GM12878 (cell line): ENCODE measurements around the gene TLX2. TPM values are rescaled to one million over a fixed set of nuclear protein-coding genes. Genes with fewer than 3 reads are reported as not detected.

Source experiments
- BCL11A ChIP-seq: IDR thresholded peaks from 2 replicates; pipeline ENCODE4 v1.6.1; 2011; ENCODE audit warnings: low read depth, low read length
- BHLHE40 ChIP-seq, 2 experiments: fragments of 450-650 bp in 1 of 2; IDR thresholded peaks; 2 replicates each; pipeline ENCODE4 v1.6.1; 2011 to 2017; ENCODE audit warnings: low read depth in 2 of 2, borderline replicate concordance in 1 of 2, improper control_type of control experiment in 1 of 2, low read length in 1 of 2, mild to moderate bottlenecking in 1 of 2
- BRCA1 ChIP-seq: IDR thresholded peaks from 2 replicates; pipeline ENCODE4 v1.6.1; 2011; ENCODE audit warnings: low read depth, low read length, improper control_type of control experiment
- CEBPB ChIP-seq, 2 experiments: fragments of 150-350 bp in 1 of 2; IDR thresholded peaks; 2 replicates each; pipeline ENCODE4 v1.6.1; 2012 to 2014; ENCODE audit warnings: low read depth in 2 of 2, low read length in 2 of 2, borderline replicate concordance in 1 of 2, inconsistent platforms in 1 of 2
- CHD2 ChIP-seq: IDR thresholded peaks from 2 replicates; pipeline ENCODE4 v1.6.1; 2011; ENCODE audit warnings: low read depth, low read length, improper control_type of control experiment, borderline replicate concordance
- FOXM1 ChIP-seq: IDR thresholded peaks from 2 replicates; pipeline ENCODE4 v1.6.1; 2012; ENCODE audit warnings: low read depth, mild to moderate bottlenecking, inconsistent platforms, low read length, moderate library complexity
- GATAD2B ChIP-seq: fragments of 450-650 bp; conservative IDR thresholded peaks from 2 replicates; pipeline ENCODE4 v1.6.1; 2017; ENCODE audit warnings: low read depth, mild to moderate bottlenecking, moderate library complexity
- KDM1A ChIP-seq: fragments of 200-600 bp; sonication (generic); IDR thresholded peaks from 2 replicates; pipeline ENCODE4 v1.6.1; 2016; ENCODE audit warnings: borderline replicate concordance
- NR2C2 ChIP-seq: IDR thresholded peaks from 2 replicates; pipeline ENCODE4 v1.6.1; 2011; ENCODE audit warnings: borderline replicate concordance, low read depth; ENCODE audit not compliant: control insufficient read depth, insufficient read length
- NR2F1 ChIP-seq: fragments of 450-650 bp; conservative IDR thresholded peaks from 2 replicates; pipeline ENCODE4 v1.6.1; 2017; ENCODE audit warnings: mild to moderate bottlenecking
- RB1 ChIP-seq: fragments of 450-650 bp; formaldehyde crosslinking; IDR thresholded peaks from 2 replicates; pipeline ENCODE4 v1.6.1; 2017; ENCODE audit warnings: mild to moderate bottlenecking, borderline replicate concordance
- RELA ChIP-seq: fragments of 450-650 bp; IDR thresholded peaks from 2 replicates; pipeline ENCODE4 v1.8.0; 2014; ENCODE audit warnings: borderline replicate concordance; ENCODE audit not compliant: partially characterized antibody
- SP1 ChIP-seq: IDR thresholded peaks from one replicate; pipeline ENCODE4 v1.6.1; 2011; ENCODE audit warnings: low read depth, low read length
- STAT3 ChIP-seq: IDR thresholded peaks from 2 replicates; pipeline ENCODE4 v1.6.1; 2011; ENCODE audit warnings: low read depth, low read length, improper control_type of control experiment
- SUPT20H ChIP-seq: IDR thresholded peaks from 2 replicates; pipeline ENCODE4 v1.6.1; 2011; ENCODE audit warnings: low read depth, mild to moderate bottlenecking, low read length, moderate library complexity, borderline replicate concordance; ENCODE audit not compliant: control insufficient read depth
- ZNF207 ChIP-seq: fragments of 450-650 bp; IDR thresholded peaks from 2 replicates; pipeline ENCODE4 v1.6.1; 2014; ENCODE audit warnings: antibody characterized with exemption, mild to moderate bottlenecking, borderline replicate concordance
- polyA plus RNA-seq, 11 experiments: library from polyadenylated mRNA; depleted of rRNA in 4 of 11; unstranded in 6 of 11; stranded (reverse) in 5 of 11; fragments of >200 nt; fragmentation: Nextera tagmentation in 4 of 11; fragmentation: Illumina TruSeq in 1 of 11; extraction: Ambion mirVana in 4 of 11; extraction: Trizol in 1 of 11; gene quantifications; 1 replicate in 1 of 11; 2 replicates in 10 of 11; pipeline versions ENCODE4 v1.2.1 to v1.2.3, GENCODE V29; 2011 to 2016; ENCODE audit warnings: inconsistent platforms in 2 of 11, missing spikeins in 2 of 11, low read depth in 1 of 11
- total RNA-seq, 4 experiments: library from RNA; depleted of rRNA in 3 of 4; stranded (reverse); fragments of >200 nt in 3 of 4; fragmentation: Illumina TruSeq in 1 of 4; extraction: Trizol in 1 of 4; gene quantifications; 2 replicates each; pipeline versions ENCODE4 v1.2.1 to v1.2.3, GENCODE V29; 2013 to 2021
- TF ChIP-seq, protein P1 (sequence below): fragments of 450-650 bp; conservative IDR thresholded peaks from 2 replicates; pipeline ENCODE4 v1.6.1; 2017; ENCODE audit warnings: mild to moderate bottlenecking, moderate library complexity
- TF ChIP-seq, protein P2 (sequence below): fragments of 450-650 bp; IDR thresholded peaks from 2 replicates; pipeline ENCODE4 v1.6.1; 2016; ENCODE audit warnings: mild to moderate bottlenecking
- TF ChIP-seq, protein P3 (sequence below): fragments of 450-650 bp; IDR thresholded peaks from 2 replicates; pipeline ENCODE4 v1.6.1; 2017; ENCODE audit warnings: low read depth, mild to moderate bottlenecking, moderate library complexity
- TF ChIP-seq, protein P4 (sequence below): IDR thresholded peaks from 2 replicates; pipeline ENCODE4 v1.6.1; 2011; ENCODE audit warnings: borderline replicate concordance, low read depth, mild to moderate bottlenecking, moderate library complexity, mixed read lengths, low read length; ENCODE audit not compliant: insufficient read depth; ENCODE audit errors: extremely low read length

The TLX2 gene
- total and polyA plus RNA-seq, 10 of the 15 experiments (the other 5 are each of a cell fraction or from before 2014, with no cell fraction given), result 0.06 to 5.5 (median 3.6) TPM; not detected in 1

DNA sequence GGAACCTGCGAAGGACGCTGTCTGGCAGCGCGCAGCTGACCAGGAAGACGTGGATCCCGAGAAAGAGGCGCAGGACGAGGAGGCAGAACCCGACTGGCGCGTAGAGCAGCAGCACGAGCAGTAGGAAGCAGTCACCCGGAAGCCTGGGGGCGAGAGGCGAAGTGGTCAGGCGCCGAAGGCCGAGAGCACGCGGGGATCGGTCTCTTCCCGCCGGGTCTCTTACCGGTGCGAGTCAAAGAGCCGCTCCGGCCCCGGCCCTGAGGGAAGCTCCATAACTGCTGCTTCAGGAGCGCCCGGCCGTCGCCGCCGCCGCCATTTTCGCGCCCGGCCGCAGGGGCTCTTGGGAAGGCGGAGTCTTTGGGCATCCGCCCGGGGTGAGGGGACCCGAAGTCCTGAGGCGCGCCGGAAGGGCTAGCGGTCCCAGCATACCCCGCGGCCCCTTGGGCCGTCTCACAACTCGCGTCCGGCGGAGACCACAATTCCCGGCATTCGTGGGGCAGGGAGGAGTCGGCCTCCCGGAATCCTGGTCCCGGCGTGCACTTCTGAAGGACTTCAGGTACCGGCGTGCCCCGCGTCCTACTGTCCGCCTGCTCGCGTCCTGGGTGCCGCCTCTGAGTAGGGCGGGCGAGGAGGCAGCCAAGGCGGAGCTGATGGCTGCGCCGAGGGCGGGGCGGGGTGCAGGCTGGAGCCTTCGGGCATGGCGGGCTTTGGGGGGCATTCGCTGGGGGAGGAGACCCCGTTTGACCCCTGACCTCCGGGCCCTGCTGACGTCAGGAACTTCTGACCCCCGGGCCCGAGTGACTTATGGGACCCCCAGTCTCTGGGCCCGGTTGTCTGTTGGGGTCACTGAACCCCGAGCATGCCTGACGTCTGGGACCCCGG lies 15.3 kb downstream of the TLX2 start, which contains the start of the genes AUP1 and HTRA2 (continued):
- no peak for TF ChIP-seq RELA
- peak; percentile 53 for TF ChIP-seq SP1
- TF ChIP-seq NR2F1, result peak; percentile 98
- peak; percentile 18; the same call in 1 of the 2 replicates for TF ChIP-seq BCL11A
- no peak for TF ChIP-seq STAT3
- no peak for TF ChIP-seq BRCA1
- TF ChIP-seq GATAD2B, result peak; percentile 61
- TF ChIP-seq BHLHE40 (IDR thresholded peaks at IDR 0.05; ENCODE audit: borderline replicate concordance in 1 of 2, low read depth in 2 of 2, low read length in 1 of 2), result peak; percentile 11 to 56; a peak in 2 of 4 replicates
- peak; percentile 56; the same call in 1 of the 2 replicates for TF ChIP-seq RB1
- TF ChIP-seq, protein P1, sequence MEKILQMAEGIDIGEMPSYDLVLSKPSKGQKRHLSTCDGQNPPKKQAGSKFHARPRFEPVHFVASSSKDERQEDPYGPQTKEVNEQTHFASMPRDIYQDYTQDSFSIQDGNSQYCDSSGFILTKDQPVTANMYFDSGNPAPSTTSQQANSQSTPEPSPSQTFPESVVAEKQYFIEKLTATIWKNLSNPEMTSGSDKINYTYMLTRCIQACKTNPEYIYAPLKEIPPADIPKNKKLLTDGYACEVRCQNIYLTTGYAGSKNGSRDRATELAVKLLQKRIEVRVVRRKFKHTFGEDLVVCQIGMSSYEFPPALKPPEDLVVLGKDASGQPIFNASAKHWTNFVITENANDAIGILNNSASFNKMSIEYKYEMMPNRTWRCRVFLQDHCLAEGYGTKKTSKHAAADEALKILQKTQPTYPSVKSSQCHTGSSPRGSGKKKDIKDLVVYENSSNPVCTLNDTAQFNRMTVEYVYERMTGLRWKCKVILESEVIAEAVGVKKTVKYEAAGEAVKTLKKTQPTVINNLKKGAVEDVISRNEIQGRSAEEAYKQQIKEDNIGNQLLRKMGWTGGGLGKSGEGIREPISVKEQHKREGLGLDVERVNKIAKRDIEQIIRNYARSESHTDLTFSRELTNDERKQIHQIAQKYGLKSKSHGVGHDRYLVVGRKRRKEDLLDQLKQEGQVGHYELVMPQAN, result peak; percentile 65; the same call in 1 of the 2 replicates
- TF ChIP-seq KDM1A, result no peak
- TF ChIP-seq, protein P2, sequence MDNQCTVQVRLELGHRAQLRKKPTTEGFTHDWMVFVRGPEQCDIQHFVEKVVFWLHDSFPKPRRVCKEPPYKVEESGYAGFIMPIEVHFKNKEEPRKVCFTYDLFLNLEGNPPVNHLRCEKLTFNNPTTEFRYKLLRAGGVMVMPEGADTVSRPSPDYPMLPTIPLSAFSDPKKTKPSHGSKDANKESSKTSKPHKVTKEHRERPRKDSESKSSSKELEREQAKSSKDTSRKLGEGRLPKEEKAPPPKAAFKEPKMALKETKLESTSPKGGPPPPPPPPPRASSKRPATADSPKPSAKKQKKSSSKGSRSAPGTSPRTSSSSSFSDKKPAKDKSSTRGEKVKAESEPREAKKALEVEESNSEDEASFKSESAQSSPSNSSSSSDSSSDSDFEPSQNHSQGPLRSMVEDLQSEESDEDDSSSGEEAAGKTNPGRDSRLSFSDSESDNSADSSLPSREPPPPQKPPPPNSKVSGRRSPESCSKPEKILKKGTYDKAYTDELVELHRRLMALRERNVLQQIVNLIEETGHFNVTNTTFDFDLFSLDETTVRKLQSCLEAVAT, result peak; percentile 60; the same call in 1 of the 2 replicates
- no peak for TF ChIP-seq NR2C2
- TF ChIP-seq CEBPB (IDR thresholded peaks at IDR 0.05; ENCODE audit: borderline replicate concordance in 1 of 2, low read depth in 2 of 2, low read length in 2 of 2), result no peak
- TF ChIP-seq, protein P3, sequence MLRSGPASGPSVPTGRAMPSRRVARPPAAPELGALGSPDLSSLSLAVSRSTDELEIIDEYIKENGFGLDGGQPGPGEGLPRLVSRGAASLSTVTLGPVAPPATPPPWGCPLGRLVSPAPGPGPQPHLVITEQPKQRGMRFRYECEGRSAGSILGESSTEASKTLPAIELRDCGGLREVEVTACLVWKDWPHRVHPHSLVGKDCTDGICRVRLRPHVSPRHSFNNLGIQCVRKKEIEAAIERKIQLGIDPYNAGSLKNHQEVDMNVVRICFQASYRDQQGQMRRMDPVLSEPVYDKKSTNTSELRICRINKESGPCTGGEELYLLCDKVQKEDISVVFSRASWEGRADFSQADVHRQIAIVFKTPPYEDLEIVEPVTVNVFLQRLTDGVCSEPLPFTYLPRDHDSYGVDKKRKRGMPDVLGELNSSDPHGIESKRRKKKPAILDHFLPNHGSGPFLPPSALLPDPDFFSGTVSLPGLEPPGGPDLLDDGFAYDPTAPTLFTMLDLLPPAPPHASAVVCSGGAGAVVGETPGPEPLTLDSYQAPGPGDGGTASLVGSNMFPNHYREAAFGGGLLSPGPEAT, result peak; percentile 96
- TF ChIP-seq SUPT20H, result no peak
- TF ChIP-seq ZNF207, result 0 out of 2 replicates have a peak, but pooled peaks have one; percentile 52
- no peak for TF ChIP-seq FOXM1
- TF ChIP-seq, protein P4, sequence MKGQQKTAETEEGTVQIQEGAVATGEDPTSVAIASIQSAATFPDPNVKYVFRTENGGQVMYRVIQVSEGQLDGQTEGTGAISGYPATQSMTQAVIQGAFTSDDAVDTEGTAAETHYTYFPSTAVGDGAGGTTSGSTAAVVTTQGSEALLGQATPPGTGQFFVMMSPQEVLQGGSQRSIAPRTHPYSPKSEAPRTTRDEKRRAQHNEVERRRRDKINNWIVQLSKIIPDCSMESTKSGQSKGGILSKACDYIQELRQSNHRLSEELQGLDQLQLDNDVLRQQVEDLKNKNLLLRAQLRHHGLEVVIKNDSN, result no peak
- TF ChIP-seq CHD2, result peak; percentile 84; the same call in 1 of the 2 replicates
